ENCODE data around the gene CDH11. TPM values are rescaled to one million over a fixed set of nuclear protein-coding genes. Genes with fewer than 3 reads are reported as not detected.

Gene CDH11
- total RNA-seq, 1 donor from 2014 or later: 98.3 TPM

GRCh38 chr16:65070831-65071432, 50.9 kb downstream of the CDH11 start:
- peak; percentile 64 for DNase-seq (ENCODE audit: low spot score)

- no peak for DNase-seq (ENCODE audit: low spot score)
These were observed 52.1 kb downstream of the CDH11 start for GRCh38 chr16:65069766-65070165.

DNA sequence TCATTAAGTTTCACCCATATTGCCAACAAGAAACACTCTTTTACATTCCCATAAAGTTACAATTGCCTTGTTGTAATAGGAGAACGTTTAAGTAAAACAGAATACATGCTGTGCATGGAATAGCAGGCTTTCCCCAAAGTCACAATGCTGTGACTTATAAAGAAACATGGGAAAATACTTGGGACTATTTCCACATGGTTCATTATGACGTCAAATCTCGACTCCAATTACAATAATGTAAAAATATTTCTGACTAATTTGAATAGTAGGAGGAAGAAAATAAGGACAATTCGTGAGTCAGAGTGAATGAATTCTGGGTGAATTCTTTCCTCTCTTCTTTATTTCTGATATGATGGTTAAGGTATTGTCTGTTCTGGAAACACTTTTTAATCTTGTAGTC, 52.8 kb downstream of the CDH11 start:
- no peak for DNase-seq (ENCODE audit: low spot score)

- no peak for DNase-seq (ENCODE audit: low spot score)
These were observed 53.6 kb downstream of the CDH11 start for GRCh38 chr16:65068151-65068740.

DNA sequence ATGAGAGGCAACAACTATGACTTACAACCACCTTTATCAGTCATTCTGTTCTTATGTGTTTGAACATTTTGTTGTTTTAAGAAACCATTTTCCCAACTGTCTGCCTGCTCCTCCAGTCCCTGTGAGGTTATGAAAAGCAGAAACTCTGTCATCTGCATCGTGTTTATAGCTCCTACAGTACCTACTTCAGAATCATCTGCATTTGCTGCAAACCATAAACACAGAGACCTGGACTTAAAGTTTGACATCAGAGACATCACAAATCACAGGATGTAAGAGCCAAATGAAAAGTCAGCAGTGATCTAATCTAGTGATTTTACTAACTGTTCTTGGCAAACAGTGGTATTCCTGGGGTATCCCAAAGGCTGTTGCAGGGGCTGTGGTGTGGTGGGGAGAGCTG, 55.2 kb downstream of the CDH11 start:
- no peak for DNase-seq (ENCODE audit: low spot score)

- DNase-seq (ENCODE audit: low spot score): no peak
These were observed 56.8 kb downstream of the CDH11 start for GRCh38 chr16:65065031-65065430.

DNA sequence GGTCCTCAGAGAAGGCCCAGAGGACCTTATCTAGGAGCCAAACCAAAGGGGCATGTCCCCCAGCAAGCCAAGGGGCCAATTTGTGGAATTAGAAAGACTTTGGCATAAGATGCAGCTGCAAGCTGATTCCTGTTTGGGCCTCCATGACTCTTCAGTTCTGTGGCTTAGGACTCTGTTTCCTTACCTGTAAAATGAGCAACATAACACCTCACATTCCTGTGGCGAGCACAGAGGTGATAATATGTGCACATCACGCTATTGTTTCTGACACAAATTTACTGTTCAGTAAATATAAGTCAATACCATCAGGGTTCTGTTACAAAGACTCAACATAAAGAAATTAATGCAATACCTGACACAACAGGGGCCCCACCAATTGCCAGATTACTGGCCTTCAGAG, 57.7 kb downstream of the CDH11 start:
- no peak for DNase-seq (ENCODE audit: low spot score)

GRCh38 chr16:65062736-65063583, 58.9 kb downstream of the CDH11 start:
- DNase-seq (ENCODE audit: low spot score): no peak

GRCh38 chr16:65061935-65062518, 59.8 kb downstream of the CDH11 start:
- no peak for DNase-seq (ENCODE audit: low spot score)

DNA sequence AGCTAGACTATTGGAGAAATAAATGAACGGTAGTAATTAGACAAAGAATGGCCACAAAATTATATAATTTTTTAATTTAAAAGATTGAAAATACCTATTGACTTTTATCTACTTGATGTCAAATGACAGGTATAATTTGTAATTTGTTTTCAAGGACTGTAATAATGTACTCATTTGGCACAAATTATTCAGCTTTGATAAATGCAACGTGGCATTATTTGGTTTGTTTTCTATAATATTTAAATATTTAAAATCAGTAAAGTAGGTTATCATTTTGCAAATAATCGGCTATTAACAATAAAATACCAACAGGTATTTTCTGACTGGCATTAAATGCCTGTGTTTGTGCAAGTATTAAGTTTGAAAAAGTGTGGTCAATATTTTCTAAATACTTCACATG, 60.6 kb downstream of the CDH11 start:
- DNase-seq (ENCODE audit: low spot score): no peak

- no peak for DNase-seq (ENCODE audit: low spot score)
These were observed 62.4 kb downstream of the CDH11 start for GRCh38 chr16:65059406-65059980.

DNA sequence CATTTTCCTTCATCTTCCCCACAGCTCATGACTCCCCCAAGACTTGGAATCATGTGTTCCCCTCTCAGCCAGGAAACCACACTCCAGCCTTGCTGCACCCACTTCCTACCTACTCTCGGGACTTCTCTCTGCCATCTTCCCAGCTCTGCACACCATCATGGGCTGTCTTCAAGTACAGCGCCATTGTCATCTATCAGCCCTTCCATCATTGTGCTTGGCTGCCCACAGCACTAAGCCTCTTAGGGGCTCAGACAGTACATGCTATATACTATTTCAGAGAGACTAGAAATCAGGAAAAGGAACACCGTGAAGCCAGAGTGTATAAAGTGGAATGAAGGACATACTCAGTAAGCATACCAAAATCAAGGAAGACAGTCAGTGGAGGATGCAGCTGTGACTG, 64.7 kb downstream of the CDH11 start:
- DNase-seq (ENCODE audit: low spot score): no peak

- no peak for DNase-seq (ENCODE audit: low spot score)
These were observed 67.4 kb downstream of the CDH11 start for GRCh38 chr16:65054457-65054856.

GRCh38 chr16:65049679-65050078, 72.2 kb downstream of the CDH11 start:
- DNase-seq (ENCODE audit: low spot score): no peak

GRCh38 chr16:65045961-65046360, 75.9 kb downstream of the CDH11 start:
- DNase-seq (ENCODE audit: low spot score): no peak

- no peak for DNase-seq (ENCODE audit: low spot score)
These were observed 77.0 kb downstream of the CDH11 start for GRCh38 chr16:65044873-65045272.

DNA sequence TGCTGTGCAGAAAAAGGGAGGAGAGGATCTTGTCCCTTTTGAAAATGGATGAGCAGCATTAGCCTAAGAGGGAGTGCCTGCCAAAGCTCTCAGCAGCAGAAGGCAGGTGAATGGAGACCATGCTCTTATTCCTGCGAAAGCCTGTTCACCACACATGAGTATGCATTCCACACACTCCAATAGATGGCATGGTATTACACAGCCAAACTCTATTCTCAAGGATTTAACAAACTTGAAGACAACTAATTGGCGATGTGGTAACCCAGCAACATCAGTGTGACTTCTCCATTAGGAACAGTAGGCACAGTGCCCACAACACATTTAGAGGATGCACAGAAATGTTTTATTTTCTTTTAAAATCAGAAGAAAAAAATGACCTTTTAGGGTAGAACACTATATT, 77.8 kb downstream of the CDH11 start:
- no peak for DNase-seq (ENCODE audit: low spot score)

DNA sequence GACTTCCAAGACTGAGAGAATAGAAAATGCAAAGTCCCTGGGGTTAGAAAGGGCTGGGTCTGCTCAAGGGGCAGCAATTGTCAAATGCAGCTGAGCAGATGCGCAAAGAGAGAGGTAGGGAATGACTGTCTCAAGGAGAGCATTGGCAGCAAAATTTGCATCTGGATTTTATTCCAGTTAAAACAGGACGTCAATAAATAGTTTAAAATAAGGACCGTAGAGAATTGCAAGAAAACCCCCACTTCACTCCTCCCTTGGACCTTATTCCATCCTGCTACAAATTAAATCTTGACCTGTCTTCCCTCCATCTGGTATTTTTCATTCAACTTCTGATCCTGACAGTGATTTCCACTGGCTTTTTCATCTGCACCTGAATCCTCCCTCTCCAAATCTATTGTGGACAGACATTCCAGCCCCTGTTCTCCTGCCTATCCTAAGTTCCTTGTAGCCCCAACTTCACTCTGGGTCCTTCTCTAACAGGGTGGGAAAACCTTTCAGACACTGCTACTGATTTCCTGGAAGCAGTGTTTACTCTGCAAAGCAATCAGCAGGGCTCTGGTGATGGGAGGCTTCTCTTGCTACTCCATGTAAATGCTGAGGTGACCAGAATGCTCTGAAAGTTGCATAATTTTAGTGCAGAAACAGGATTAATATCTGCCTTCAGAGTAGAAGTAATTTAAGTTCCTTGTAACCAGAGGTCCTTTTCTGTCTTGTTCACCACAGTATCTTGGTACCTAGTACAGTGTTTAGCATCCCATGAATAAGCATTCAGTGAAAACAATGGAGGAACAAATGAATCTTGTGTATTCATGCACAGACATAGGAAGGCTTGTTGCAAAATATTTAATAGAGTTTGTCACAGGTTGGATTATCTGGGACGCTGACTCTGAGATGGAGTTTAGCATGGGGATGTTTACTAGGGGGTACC, 79.2 kb downstream of the CDH11 start:
- DNase-seq (ENCODE audit: low spot score): no peak

DNA sequence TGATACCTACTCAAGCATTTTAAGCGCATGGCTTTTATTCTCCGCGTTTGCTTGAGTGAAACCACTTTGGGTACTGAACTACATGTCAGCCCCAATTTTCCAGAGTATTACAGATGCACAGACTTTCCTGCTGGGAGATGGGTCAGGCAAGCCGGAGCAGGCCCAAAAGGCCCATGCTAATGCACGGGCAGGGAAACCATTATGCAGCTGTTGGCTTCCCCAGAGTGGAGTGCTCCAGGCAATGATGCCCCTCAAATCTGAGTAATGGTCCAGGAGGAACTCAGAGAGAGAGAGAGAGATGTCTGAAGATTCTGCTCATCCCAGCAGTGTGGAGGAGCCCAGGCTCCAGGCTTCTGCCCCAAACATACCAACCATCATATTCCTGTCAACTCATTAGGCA, 80.2 kb downstream of the CDH11 start:
- DNase-seq (ENCODE audit: low spot score): no peak

- no peak for DNase-seq (ENCODE audit: low spot score)
These were observed 83.8 kb downstream of the CDH11 start for GRCh38 chr16:65038100-65038499.

DNA sequence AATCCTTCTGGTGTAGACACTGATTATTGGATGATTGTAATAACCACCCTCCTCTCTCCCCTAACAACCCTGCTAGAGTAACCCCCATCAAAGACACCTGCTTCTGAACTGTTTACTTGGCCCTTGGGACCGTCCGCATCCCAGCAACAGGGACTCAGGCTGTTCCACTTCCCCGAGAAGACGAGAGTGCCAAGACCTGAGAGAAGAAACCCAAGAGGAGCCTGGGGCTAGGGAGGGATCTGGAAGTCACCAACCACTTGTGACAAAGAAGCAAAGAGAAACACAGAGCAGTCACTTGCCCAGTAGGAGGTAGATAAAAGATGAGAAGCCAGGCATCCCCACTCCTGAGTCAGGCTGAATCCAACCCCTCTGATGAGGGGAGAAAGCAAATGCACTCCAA, 84.3 kb downstream of the CDH11 start:
- DNase-seq (ENCODE audit: low spot score): no peak

Data from ureter (tissue), 1 donor.